SH-SY5Y (cell line): ENCODE results near the gene PPM1F.

Experiments
- GATA2 ChIP-seq: IDR thresholded peaks from 2 replicates; pipeline ENCODE4 v1.6.1; 2011; ENCODE audit warnings: mild to moderate bottlenecking, low read depth, low read length
- GATA3 ChIP-seq: IDR thresholded peaks from 2 replicates; pipeline ENCODE4 v1.6.1; 2011; ENCODE audit warnings: low read depth, mild to moderate bottlenecking, low read length, moderate library complexity

DNA sequence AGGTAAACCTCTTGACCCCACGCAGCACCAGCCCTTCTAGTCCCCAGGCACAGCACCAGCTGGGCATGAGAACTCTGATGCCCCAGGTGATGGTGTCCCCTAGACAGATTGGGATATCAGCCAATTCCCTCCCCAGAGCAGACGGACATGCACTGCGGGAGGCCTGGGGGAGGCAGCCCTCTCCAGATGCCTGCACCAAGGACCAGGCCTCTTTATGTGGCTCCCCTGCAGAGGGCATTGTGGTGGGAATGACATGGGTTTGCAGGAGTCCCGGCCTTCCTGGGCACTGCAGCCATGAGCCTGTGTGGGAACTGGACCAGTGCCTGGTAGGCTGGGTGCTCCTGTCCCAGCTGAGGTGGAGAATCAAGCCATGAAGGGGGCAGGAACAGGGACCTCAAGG lies 25.9 kb downstream of the PPM1F start:
- TF ChIP-seq GATA3 (no peak), GATA2 (no peak)
